Cardiac muscle cell (in vitro differentiated cells and primary cell): ENCODE data around the gene SENP3. TPM values are rescaled to one million over a fixed set of nuclear protein-coding genes. Genes with fewer than 3 reads are reported as not detected.

Experiments used
- DNase-seq, 2 donors: peaks; one replicate each; pipeline versions ENCODE4 v3.0.0 to v3.0.0-alpha.2; 2010 to 2017; ENCODE audit warnings: low read depth in 1 of 2, low spot score in 1 of 2
- H3K27ac ChIP-seq: fragments of 200-600 bp; sonication (generic); 2 replicates; pipeline ENCODE4 v1.5.1; 2016
- H3K27me3 ChIP-seq: fragments of 200-600 bp; sonication (generic); 2 replicates; pipeline ENCODE4 v1.6.0; 2016; ENCODE audit warnings: control low read depth
- H3K36me3 ChIP-seq: fragments of 200-600 bp; sonication (generic); 2 replicates; pipeline ENCODE4 v1.5.1; 2016; ENCODE audit warnings: control low read depth
- H3K4me1 ChIP-seq: fragments of 200-600 bp; sonication (generic); 2 replicates; pipeline ENCODE4 v1.8.1; 2017; ENCODE audit warnings: low read depth, mild to moderate bottlenecking, mixed run types
- H3K4me3 ChIP-seq: fragments of 200-600 bp; sonication (generic); 2 replicates; pipeline ENCODE4 v1.5.1; 2016; ENCODE audit warnings: mild to moderate bottlenecking
- H3K9me3 ChIP-seq: fragments of 200-600 bp; sonication (generic); 2 replicates; pipeline ENCODE4 v1.5.1; 2017; ENCODE audit warnings: low read depth, mild to moderate bottlenecking, control low read depth
- polyA plus RNA-seq: library from polyadenylated mRNA; unstranded; fragments of >200 nt; fragmentation: Nextera tagmentation; extraction: Ambion mirVana; gene quantifications from 2 replicates; pipeline ENCODE4 v1.2.1, GENCODE V29; 2016
- total RNA-seq: library from RNA; depleted of rRNA; stranded (reverse); fragments of >200 nt; gene quantifications from 2 replicates; pipeline ENCODE4 v1.2.3, GENCODE V29; 2016
- TF ChIP-seq, protein P1 (sequence below): IDR thresholded peaks from 2 replicates; pipeline ENCODE4 v1.5.1; 2012; ENCODE audit warnings: low read depth, mild to moderate bottlenecking, low read length

SENP3 gene
- total and polyA plus RNA-seq, 2 experiments from 2014 or later, result 45.0 to 78.9 TPM

DNA sequence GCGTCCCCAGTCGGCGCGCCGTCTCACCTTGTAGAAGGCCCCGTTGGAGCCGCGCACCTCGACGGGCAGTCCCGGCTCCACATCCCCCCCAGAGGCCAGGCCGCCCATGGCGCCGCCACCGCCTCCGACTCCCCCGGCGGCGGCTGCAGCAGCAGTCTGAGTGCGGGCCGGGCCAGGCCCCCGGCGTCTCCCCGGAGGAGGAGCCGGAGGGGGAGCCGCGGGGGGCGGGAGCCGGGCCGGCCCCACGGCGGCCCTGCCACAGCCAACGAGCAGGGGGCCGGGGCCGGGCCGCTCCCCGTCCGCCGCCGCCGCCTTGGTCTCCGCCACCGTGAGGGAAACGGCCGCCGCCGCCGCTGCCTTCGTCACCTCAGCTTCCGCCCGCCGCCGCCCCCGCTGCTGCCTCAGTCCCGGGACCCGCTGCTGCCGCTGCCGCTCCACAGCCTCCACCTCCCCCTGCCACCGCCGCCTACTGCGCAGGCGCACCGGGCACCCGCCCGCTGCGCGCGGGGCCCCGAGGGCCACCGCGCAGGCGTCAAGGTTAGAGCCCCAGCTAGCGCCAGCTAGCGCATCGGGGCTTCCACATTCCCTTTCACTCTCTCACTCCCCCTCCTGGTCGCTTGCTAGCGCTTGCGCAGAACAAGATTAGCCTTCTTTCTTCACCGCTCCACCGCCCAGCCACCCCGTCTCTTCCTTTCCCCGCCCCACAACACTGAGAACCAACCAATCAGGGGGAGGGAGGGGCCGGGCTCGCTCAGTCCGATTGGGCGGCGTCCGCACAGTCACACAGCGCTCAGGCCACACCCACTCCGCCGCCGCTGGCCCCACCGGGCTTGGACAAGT lies 52.9 kb downstream of the SENP3 start, which contains the start of gene FXR2:
FXR2 (minus strand) TSS at position 473 of the 840 bp plus-strand sequence; CDS start at position 108, 365 bp downstream.
- peak; percentile 100 for DNase-seq
- no peaks in the 10 kb centered on the region for H3K9me3 ChIP-seq
- peaks cover 11% of the 10 kb centered on the region for H3K4me1 ChIP-seq
- H3K27ac ChIP-seq, result peak within 1 kb of the TSS; percentile 95
- peak within 1 kb of the TSS; percentile 94 for H3K4me3 ChIP-seq
- H3K27me3 ChIP-seq, result no peaks in the 10 kb centered on the region
- no peaks in the 10 kb centered on the region for H3K36me3 ChIP-seq
- TF ChIP-seq, protein P1, sequence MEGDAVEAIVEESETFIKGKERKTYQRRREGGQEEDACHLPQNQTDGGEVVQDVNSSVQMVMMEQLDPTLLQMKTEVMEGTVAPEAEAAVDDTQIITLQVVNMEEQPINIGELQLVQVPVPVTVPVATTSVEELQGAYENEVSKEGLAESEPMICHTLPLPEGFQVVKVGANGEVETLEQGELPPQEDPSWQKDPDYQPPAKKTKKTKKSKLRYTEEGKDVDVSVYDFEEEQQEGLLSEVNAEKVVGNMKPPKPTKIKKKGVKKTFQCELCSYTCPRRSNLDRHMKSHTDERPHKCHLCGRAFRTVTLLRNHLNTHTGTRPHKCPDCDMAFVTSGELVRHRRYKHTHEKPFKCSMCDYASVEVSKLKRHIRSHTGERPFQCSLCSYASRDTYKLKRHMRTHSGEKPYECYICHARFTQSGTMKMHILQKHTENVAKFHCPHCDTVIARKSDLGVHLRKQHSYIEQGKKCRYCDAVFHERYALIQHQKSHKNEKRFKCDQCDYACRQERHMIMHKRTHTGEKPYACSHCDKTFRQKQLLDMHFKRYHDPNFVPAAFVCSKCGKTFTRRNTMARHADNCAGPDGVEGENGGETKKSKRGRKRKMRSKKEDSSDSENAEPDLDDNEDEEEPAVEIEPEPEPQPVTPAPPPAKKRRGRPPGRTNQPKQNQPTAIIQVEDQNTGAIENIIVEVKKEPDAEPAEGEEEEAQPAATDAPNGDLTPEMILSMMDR, result peak; percentile 65

DNA sequence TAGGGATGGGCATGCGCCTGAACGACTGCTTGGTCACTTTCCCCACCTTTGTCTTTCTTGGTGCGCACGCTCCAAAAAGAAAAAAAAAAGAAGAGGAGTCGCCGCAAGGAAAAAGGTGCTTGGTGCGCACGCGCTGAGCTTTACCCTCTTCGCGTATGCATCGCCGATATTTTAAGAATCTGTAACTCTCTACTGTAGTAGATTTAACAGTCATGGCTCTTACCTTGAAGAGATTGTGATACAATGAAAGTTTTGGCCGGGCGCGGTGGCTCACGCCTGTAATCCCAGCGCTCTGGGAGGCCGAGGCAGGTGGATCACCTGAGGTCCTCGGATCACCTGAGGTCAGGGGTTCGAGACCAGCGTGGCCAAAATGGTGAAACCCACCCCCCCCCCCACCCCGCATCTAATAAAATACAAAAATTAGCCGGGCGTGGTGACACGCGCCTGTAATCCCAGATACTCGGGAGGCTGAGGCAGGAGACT lies 53.6 kb downstream of the SENP3 start:
- Histone ChIP-seq H3K4me1 (peaks cover 11% of the 10 kb centered on the region), H3K4me3 (peak overlapping the region; percentile 30), H3K9me3 (no peaks in the 10 kb centered on the region), H3K36me3 (no peaks in the 10 kb centered on the region), H3K27me3 (no peaks in the 10 kb centered on the region), H3K27ac (peak overlapping the region; percentile 90)
- TF ChIP-seq, protein P1, result no peak
- DNase-seq, result no peak

DNA sequence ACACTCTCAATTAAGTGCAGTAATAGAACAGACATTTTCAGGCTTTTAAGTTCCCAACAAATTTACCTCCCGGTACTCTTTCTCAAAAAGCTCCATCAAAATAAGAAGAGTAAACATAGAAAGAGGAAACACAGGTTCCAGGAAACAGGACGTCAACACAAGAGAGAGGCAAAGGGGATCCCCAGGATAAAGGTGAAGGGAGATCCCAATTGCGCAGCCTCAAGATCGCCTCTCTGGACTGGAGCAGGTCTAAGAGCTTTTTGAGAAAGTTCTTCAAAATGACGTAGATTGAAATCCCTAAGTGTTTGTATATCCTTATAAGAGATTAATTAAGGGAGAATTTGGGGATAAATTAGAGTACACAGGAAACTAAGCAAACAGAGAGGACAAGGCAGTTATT lies 56.9 kb downstream of the SENP3 start:
- peaks cover under 1% of the 10 kb centered on the region for H3K4me1 ChIP-seq
- no peaks in the 10 kb centered on the region for H3K9me3 ChIP-seq
- no peak overlapping the region for H3K27ac ChIP-seq
- H3K27me3 ChIP-seq, result no peaks in the 10 kb centered on the region
- no peak overlapping the region for H3K4me3 ChIP-seq
- TF ChIP-seq, protein P1, result no peak
- no peak for DNase-seq
- H3K36me3 ChIP-seq, result no peaks in the 10 kb centered on the region

DNA sequence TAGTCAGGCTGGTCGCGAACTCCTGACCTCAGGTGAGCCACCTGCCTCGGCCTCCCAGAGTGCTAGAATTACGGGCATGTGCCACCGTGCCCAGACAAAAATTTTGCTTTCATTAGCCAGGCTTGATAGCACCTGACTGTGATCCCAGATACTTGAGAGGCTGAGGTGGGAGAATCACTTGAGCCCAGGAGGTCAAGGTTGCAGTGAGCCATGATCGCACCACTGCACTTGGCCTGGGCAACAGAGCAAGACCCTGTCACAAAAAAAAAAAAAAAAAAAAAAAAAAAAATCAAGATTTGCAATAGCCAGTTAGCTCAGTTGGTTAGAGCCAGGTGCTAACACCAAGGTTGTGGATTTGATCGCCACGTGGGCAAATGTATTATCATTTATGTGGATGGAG lies 59.1 kb downstream of the SENP3 start:
- Histone ChIP-seq H3K4me3 (no peak overlapping the region), H3K9me3 (no peaks in the 10 kb centered on the region), H3K27me3 (no peaks in the 10 kb centered on the region), H3K4me1 (no peaks in the 10 kb centered on the region), H3K36me3 (no peaks in the 10 kb centered on the region), H3K27ac (no peak overlapping the region)
- no peak for DNase-seq
- TF ChIP-seq, protein P1, result no peak

Other genes with a start within 250 kb of the SENP3 start
Only the 30 nearest of the 31 such genes appear.
- gene NEURL4, start 232.6 kb upstream of the SENP3 start, total RNA-seq, result 25.3 and 32.4 TPM in 2 replicates
- gene NEURL4, start 232.6 kb upstream of the SENP3 start, polyA plus RNA-seq, result 12.2 and 15.5 TPM in 2 replicates
- gene ACAP1, start 225.4 kb upstream of the SENP3 start, total RNA-seq, result 1.4 and 6.9 TPM in 2 replicates
- 25.9 and 32.1 TPM in 2 replicates for gene ACAP1, start 225.4 kb upstream of the SENP3 start, polyA plus RNA-seq
- gene KCTD11, start 209.8 kb upstream of the SENP3 start, total RNA-seq, result 15.9 and 18.4 TPM in 2 replicates
- gene KCTD11, start 209.8 kb upstream of the SENP3 start, polyA plus RNA-seq, result 10.7 and 14.0 TPM in 2 replicates
- not detected in 2 replicates for gene TMEM95, start 206.8 kb upstream of the SENP3 start, total RNA-seq
- not detected in 2 replicates for gene TMEM95, start 206.8 kb upstream of the SENP3 start, polyA plus RNA-seq
- gene TNK1, start 180.8 kb upstream of the SENP3 start, total RNA-seq, result 1.3 and 2.6 TPM in 2 replicates
- 2.9 and 4.3 TPM in 2 replicates for gene TNK1, start 180.8 kb upstream of the SENP3 start, polyA plus RNA-seq
- gene PLSCR3, start 167.4 kb upstream of the SENP3 start, total RNA-seq, result 25.9 and 33.4 TPM in 2 replicates
- gene PLSCR3, start 167.4 kb upstream of the SENP3 start, polyA plus RNA-seq, result 39.1 and 40.3 TPM in 2 replicates
- gene TMEM256, start 157.8 kb upstream of the SENP3 start, total RNA-seq, result 85.4 and 122 TPM in 2 replicates
- 117 and 193 TPM in 2 replicates for gene TMEM256, start 157.8 kb upstream of the SENP3 start, polyA plus RNA-seq
- gene NLGN2, start 154.1 kb upstream of the SENP3 start, total RNA-seq, result 14.8 and 26.3 TPM in 2 replicates
- gene NLGN2, start 154.1 kb upstream of the SENP3 start, polyA plus RNA-seq, result 5.2 and 8.4 TPM in 2 replicates
- not detected in 2 replicates for gene SPEM1, start 141.6 kb upstream of the SENP3 start, total RNA-seq
- not detected in 2 replicates for gene SPEM1, start 141.6 kb upstream of the SENP3 start, polyA plus RNA-seq
- gene SPEM2, start 136.3 kb upstream of the SENP3 start, total RNA-seq, result not detected in 2 replicates
- not detected in 2 replicates for gene SPEM2, start 136.3 kb upstream of the SENP3 start, polyA plus RNA-seq
- gene SPEM3, start 133.1 kb upstream of the SENP3 start, total RNA-seq, result not detected in 2 replicates
- not detected in 2 replicates for gene SPEM3, start 133.1 kb upstream of the SENP3 start, polyA plus RNA-seq
- 10.7 and 12.1 TPM in 2 replicates for gene TMEM102, start 126.5 kb upstream of the SENP3 start, total RNA-seq
- 7.9 and 10.9 TPM in 2 replicates for gene TMEM102, start 126.5 kb upstream of the SENP3 start, polyA plus RNA-seq
- gene FGF11, start 122.4 kb upstream of the SENP3 start, total RNA-seq, result 51.9 and 56.8 TPM in 2 replicates
- 50.4 and 63.6 TPM in 2 replicates for gene FGF11, start 122.4 kb upstream of the SENP3 start, polyA plus RNA-seq
- 8.5 and 14.0 TPM in 2 replicates for gene CHRNB1, start 116.9 kb upstream of the SENP3 start, total RNA-seq
- 28.6 and 34.5 TPM in 2 replicates for gene CHRNB1, start 116.9 kb upstream of the SENP3 start, polyA plus RNA-seq
- gene ZBTB4, start 82.3 kb upstream of the SENP3 start, total RNA-seq, result 28.5 and 40.4 TPM in 2 replicates
- 17.9 and 26.6 TPM in 2 replicates for gene ZBTB4, start 82.3 kb upstream of the SENP3 start, polyA plus RNA-seq
- not detected in 2 replicates for gene SLC35G6, start 80.5 kb upstream of the SENP3 start, total RNA-seq
- 0.10 and 1.9 TPM in 2 replicates for gene SLC35G6, start 80.5 kb upstream of the SENP3 start, polyA plus RNA-seq
- 40.7 and 41.3 TPM in 2 replicates for gene POLR2A, start 77.6 kb upstream of the SENP3 start, total RNA-seq
- 53.8 and 62.3 TPM in 2 replicates for gene POLR2A, start 77.6 kb upstream of the SENP3 start, polyA plus RNA-seq
- 4.1 and 11.7 TPM in 2 replicates for gene TNFSF12, start 12.9 kb upstream of the SENP3 start, total RNA-seq
- 3.2 and 6.7 TPM in 2 replicates for gene TNFSF12, start 12.9 kb upstream of the SENP3 start, polyA plus RNA-seq
- 3.1 and 7.4 TPM in 2 replicates for gene TNFSF13, start 3.2 kb upstream of the SENP3 start, total RNA-seq
- 2.5 and 3.9 TPM in 2 replicates for gene TNFSF13, start 3.2 kb upstream of the SENP3 start, polyA plus RNA-seq
- 0.35 and 0.39 TPM in 2 replicates for gene CD68, start 17.7 kb downstream of the SENP3 start, total RNA-seq
- gene CD68, start 17.7 kb downstream of the SENP3 start, polyA plus RNA-seq, result 0.23 TPM in 1 of 2 replicates, not detected in the other
- 90.9 and 128 TPM in 2 replicates for gene MPDU1, start 21.9 kb downstream of the SENP3 start, total RNA-seq
- gene MPDU1, start 21.9 kb downstream of the SENP3 start, polyA plus RNA-seq, result 63.6 and 86.9 TPM in 2 replicates
- 5.4 and 6.5 TPM in 2 replicates for gene SOX15, start 28.2 kb downstream of the SENP3 start, total RNA-seq
- gene SOX15, start 28.2 kb downstream of the SENP3 start, polyA plus RNA-seq, result 5.3 and 5.9 TPM in 2 replicates
- gene FXR2, start 53.0 kb downstream of the SENP3 start, total RNA-seq, result 65.0 and 69.2 TPM in 2 replicates
- 60.5 and 65.5 TPM in 2 replicates for gene FXR2, start 53.0 kb downstream of the SENP3 start, polyA plus RNA-seq
- 130 and 143 TPM in 2 replicates for gene SAT2, start 65.9 kb downstream of the SENP3 start, total RNA-seq
- 142 and 148 TPM in 2 replicates for gene SAT2, start 65.9 kb downstream of the SENP3 start, polyA plus RNA-seq
- 2.2 and 2.8 TPM in 2 replicates for gene SHBG, start 68.2 kb downstream of the SENP3 start, total RNA-seq
- 3.9 and 5.6 TPM in 2 replicates for gene SHBG, start 68.2 kb downstream of the SENP3 start, polyA plus RNA-seq
- gene ATP1B2, start 89.0 kb downstream of the SENP3 start, total RNA-seq, result 26.2 and 34.6 TPM in 2 replicates
- 157 TPM in 2 replicates for gene ATP1B2, start 89.0 kb downstream of the SENP3 start, polyA plus RNA-seq
- 28.9 and 30.9 TPM in 2 replicates for gene TP53, start 125.6 kb downstream of the SENP3 start, total RNA-seq
- 19.4 and 25.4 TPM in 2 replicates for gene TP53, start 125.6 kb downstream of the SENP3 start, polyA plus RNA-seq
- gene WRAP53, start 126.6 kb downstream of the SENP3 start, total RNA-seq, result 11.5 and 12.0 TPM in 2 replicates
- gene WRAP53, start 126.6 kb downstream of the SENP3 start, polyA plus RNA-seq, result 17.2 and 23.0 TPM in 2 replicates
- gene EFNB3, start 143.3 kb downstream of the SENP3 start, total RNA-seq, result 60.2 and 70.3 TPM in 2 replicates
- 72.0 and 86.9 TPM in 2 replicates for gene EFNB3, start 143.3 kb downstream of the SENP3 start, polyA plus RNA-seq
- 0.88 and 3.0 TPM in 2 replicates for gene DNAH2, start 155.8 kb downstream of the SENP3 start, total RNA-seq
- 0.42 and 0.77 TPM in 2 replicates for gene DNAH2, start 155.8 kb downstream of the SENP3 start, polyA plus RNA-seq